HG03039 (cell line): ENCODE data around the gene FGF14.
"Not testable (repeated sequence)": the region's sequence is repeated elsewhere in the genome, so short reads cannot be mapped to it uniquely, and the experiment has no call there.

Experiments
- ATAC-seq: cut with Tn5 transposase; IDR thresholded peaks from one replicate; pipeline ENCODE4 v1.9.1; 2021; ENCODE audit warnings: mild to moderate bottlenecking, moderate library complexity; ENCODE audit not compliant: unreplicated experiment

FGF14 gene

DNA sequence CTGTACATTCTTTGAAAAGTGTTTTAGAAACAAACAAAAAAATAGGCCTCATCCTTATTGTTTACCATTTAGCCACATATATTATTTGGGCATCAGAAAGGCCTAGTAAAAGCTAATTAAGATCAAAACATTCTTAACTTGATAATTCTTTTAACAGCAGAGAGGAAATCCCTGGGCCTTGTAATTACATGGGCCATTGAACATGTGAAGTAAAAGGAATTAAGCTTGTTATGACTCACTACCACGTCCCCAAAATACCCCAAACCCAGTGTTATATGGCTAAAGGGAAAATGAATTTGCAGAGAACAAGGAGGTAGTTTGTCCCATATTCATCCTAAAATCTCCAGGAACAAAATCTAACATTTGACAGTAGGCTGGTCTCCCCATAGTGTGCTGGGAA lies 509.6 kb downstream of the FGF14 start:
- no peak for ATAC-seq

DNA sequence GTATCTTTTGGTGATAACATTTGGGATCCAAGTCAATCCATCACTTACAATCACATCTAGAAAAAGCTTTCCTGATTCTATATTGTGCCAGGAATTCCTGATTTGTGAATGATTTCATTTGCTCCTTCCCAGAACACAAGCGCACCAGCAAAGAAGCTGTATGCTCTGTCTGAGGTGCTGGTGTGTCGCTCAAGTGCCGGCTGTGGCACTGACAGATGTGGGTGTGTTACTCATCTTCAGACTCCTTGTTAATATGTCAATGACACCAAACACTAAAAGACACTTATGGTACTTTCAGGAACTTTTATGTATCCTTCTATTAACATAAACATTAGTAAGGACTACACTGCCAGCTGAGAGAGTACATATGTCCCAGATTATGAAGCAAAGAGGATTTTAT lies 520.3 kb downstream of the FGF14 start:
- no peak for ATAC-seq

DNA sequence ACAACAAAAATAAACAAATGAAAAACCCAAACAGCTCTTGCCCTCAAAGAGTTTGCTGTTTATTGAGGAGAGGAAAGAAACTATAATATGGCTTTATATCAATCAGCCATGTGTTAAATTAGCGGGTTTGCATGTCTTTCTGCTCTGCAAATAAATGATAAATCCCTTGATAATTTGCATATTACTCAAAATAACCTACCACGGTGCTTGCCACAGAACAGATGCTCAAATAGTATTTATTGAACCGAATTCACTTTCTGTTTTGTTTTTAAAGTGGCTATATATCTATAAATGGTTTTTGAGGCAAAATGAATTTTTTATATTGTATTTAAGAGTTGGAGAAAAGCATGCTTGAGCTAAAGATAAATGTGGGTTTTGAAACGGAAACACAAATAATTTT lies 521.3 kb downstream of the FGF14 start:
- ATAC-seq, result no peak

DNA sequence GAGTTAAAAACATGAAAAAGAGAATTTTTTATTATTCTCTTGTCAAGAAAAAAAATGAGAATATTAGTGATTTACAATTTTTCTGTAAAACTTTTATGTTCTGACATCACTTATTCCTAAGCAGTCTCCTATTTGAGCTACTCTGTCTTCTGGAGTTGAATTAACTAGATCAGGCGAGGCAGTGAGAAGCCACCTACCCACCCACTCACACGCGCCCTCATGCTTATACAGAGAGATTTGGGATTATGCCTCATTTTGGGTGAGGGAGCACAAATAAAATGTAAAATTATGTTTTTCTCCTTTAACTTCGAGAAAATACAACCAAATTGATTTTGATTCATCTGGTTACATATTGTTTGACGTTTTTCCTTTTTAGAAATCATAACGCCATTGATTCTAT lies 524.9 kb downstream of the FGF14 start:
- ATAC-seq, result no peak

DNA sequence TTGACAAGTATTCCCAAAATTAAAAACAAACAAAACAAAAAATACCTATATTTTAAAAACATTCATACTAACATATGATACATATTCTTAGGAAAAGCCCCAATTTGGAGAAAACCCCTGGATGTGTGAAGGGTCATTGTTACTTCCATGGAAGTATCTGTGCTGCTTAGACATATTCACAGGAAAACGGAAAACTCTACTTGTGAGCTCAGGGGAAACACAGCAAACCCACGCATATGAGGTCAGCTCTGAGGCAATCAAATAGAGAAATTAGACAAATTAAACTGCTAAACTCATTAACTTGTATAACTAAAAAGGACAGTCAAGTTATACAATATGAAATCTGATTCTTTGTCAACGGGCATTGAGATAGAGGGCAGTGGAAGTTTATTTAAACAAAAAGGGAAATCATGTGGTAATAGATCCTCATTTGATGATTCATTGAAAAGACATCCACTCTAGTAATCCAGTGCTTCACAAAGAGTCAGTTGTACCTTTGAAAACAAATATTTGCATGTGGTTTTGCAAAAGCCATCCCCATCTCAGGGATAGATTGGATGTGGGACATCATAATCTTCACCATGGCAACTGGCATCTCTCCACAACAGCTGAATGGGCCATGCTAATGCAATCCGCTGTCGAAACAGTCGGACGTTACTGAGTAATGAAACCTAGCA lies 526.0 kb downstream of the FGF14 start:
- no peak for ATAC-seq

DNA sequence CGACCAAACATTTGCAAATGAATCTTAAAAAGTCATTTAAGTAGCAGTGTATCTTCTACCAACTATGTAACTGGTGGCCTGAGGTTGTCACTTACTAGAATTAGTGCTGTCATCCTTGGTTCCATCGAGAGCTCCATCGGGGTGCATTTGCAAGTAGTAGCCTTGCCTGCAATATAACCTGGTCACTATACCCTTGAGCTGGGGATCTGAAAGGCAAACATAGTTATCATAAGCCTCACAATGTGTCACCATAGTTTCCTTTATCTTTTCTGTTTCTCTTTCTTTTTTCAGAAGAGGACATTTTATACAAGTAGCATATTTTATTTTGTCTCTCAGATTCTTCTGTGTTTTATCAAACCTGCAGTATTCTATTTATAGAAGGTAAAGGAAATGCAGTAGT lies 526.8 kb downstream of the FGF14 start:
- ATAC-seq, result no peak

DNA sequence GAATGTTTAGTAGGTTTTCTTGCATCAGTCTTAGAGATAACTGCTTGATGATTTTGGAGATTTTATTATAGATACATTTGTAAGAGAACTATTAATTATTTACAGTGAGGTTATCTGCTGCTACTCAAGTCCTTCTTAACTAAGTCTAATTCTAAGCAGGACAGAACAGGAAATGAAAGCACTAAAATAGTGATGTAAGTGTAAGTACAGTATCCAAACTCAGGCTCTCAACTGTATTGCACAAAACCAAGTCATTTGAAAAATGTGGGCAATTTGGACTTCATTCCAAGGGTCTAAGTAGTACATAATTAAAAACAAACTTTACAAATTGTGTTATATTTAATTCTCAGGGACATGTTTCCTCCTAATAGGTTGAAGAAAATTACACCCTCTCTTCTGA lies 532.3 kb downstream of the FGF14 start:
- no peak for ATAC-seq

DNA sequence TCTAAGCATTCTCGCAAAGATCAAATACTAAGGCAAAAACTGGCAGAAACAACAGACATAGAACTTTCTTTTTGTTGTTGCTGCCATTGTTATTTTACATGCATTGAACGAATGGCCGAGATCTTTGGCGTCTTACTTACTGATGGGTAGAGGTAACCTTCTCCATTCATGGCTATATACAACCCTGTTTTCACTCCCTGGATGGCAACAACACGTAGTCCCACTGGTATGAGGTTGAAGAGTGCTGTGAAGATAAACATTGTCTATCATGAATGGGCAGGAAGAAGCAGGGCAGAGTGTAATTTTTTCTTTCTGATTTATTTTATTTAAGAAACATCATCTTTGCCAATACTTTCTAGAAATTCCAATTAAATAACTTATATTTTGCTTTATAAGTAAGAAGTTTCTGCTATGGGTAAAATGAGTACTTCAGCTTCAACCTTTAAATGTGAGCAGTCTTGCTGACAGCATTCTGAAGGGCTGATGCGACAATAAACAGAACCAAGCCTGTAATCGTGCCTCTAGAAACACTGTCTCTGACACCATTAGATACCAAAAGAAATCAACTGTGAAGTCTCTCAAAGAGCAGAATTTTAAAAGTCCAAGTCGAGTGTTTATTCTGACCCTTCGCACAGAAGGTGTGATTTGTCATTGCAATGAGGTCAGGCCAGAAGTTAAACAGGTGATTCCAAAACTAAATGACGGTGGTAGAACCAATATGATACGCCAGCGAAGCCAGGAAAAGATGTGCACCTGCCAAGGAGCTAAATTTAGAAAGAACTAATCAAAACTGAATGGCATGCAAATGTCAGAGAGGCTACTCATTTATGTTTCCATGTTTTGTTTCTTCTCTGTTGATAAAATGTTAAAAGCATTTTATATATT lies 533.0 kb downstream of the FGF14 start:
- no peak for ATAC-seq

DNA sequence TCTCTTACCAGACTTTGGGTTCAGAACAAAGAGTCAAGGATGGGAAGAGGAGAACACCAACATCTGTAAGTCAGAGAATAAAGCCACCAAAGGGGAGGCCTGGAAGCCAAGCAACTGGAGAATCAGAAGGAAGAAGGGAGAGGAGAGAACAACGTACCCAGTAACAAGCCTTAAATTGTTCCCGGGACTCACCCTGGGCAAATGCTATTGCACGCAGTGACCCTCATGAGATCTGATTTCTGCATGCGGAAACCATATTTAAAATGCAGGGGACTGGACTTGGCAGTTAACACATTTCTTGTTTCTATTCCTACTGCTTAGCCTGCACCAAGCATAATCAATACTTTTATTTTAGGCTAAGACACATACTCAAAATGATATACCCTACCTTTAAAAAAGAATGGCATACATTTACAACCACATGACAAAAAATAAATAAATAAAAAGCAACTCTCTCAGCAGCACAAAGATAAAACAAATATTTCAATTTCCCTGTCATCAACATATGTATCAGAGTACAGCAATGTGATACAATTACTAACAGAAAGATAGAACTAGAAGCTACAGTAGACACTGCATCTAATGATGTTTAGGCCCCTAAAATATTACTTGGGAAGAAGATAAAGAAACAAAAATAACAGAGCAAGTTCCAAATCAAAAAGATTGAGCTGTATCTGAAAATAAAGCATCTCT lies 534.8 kb downstream of the FGF14 start:
- ATAC-seq, result no peak

DNA sequence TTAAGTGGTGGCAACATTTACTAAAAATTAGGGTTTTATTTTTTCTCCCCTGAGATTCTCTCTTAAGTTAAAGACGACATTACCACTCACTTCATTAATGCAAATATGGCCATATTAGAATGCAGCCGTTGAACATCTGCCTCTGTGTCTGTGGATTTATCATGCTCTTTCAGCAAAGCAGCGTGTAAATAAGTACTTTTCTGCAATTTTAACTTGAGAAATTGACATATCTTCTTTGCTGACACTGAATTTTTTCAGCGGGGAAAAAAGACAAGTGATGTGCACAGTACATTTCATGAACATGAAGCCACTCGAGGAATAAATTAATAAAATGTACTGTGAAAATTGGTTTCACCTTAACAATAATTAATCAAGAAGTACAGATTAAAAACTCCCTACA lies 543.0 kb downstream of the FGF14 start:
- no peak for ATAC-seq

DNA sequence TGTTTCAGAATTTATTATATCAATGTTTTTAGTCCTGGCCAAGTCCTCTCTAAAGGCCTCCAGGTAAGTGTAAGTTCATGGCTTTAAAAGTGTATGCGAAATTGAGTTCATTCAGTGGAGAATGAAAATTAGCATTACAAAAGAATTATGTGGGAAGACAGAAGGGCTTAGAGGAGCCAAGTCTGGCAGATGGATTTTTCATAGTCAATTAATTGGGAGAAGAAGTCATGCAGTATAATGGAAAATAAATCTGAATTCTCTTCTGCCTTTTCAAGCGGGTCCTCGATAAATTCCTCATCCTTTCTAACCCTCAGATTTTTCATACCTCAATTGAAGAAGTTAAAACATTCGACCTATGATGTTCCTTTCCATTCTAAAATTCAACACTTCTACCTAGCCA lies 555.1 kb downstream of the FGF14 start:
- no peak for ATAC-seq

DNA sequence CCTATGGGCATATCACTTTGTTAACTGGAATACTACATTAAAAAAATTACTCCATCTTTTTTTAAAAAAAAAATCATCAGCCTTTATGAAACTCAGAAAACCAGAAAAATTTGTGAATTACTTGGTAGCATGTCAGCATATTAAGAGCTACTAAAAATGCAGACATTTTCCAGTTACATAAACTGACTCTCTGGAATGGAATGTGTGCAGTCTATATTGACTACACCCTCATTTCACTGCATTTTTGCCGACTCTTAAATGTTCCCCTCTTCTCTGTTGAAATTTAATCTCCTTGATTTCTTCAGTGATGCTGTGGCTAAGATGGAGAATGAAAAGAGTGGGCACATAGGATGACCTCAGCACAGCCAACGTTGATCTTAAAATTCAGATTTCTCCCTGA lies 555.6 kb downstream of the FGF14 start:
- ATAC-seq, result no peak

DNA sequence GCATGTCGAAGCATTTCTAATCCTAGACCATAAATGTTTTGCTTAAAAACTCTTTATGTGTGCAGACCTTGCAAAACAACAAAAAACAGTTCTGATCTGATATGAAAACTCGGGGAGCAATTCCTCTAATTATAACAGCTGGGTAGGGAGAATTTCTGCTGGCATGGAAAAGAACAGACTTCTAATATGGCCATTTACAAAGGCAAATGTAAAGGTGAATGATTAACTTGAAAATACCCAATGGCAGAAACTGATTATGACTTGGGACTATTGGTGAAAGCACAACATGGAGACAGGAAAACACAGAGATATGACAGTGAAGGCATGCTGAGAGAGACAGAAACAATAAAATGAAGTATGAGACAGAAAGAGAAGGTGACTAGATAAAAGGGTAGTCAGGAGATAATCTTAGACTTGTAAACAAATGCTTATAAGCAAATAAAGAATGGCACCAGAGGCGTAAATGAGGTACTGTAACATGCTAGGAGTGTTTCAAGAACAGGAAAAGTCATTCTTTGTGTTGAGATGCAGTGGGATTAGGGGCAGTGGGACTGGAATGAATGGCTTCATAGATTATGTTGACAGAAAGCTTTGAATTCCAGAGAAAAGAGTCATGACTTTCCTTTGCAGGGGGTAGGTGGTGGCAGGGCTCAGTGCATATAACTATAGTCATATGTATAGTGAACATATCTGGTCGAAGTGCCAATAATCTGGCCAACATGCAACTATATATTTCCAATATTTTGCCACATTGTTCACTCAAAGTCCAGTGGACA lies 556.4 kb downstream of the FGF14 start:
- no peak for ATAC-seq

DNA sequence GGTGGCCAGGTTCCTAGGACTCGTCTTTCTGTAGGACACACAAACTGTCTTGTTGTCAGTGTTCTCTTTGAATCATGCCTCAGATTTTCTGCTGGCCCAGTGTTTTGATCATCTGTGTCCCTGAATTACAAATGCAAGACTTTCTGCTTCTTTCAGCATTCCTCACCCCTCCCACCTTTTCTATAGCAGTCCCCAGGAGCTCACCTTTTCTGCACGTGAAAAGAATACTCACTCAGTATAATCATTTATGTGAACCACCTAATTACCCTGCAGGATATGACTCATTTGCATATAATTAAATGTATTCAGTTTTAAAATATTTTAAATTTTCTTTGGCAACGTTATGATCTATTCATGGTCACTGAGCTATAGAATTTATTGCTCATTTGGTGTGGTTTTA lies 560.1 kb downstream of the FGF14 start:
- ATAC-seq, result no peak

DNA sequence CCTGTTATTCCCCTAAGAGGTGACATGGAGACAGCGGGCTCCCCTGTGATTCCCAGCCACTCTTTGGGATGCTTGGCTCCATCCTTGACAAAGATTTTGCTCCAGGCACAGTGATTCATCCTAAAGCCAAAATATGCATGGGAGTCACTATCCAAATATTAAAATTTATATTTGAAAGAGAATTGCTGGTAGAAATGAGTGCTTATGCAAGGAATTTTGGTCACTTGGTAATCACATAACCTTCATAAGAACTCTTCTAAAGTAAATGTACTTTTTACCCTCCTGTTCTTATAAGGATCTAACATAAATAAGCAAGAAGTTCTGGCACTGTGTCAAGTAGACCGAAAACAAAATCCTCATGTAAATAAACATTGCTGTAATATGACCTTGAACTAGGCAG lies 563.5 kb downstream of the FGF14 start:
- ATAC-seq, result no peak

DNA sequence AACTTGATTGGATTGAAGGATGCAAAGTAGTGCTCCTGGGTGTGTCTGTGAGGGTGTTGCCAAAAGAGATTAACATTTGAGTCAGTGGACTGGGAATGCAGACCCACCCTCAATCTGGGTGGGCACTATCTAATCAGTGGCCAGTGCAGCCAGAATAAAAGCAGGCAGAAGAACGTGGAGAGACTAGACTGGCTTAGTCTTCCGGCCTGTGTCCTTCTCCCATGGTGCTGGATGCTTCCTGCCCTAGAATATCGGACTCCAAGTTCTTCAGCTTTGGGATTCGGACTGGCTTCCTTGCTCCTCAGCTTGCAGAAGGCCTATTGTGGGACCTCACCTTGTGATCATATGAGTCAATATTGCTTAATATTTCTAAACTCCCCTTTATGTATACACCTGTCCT lies 564.1 kb downstream of the FGF14 start:
- ATAC-seq, result not testable (repeated sequence)

DNA sequence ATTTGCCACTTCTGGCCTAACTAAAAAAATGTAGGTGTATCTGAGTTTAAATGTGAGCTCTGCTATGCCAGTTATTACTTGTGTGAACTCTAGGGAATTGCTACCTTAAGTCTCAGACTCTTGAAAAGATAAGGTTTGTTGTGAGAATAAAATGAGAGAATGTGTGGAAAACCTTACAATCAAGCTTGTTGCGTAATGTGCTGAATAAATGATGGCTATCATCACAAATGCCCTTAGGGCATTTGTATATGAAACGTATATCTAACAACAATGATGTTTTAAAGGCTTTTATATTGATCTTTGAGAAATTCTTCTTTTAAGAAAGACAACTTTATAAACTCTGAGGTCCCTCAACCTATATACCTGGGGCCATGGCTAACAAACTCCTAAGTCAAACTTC lies 564.6 kb downstream of the FGF14 start:
- ATAC-seq, result no peak

DNA sequence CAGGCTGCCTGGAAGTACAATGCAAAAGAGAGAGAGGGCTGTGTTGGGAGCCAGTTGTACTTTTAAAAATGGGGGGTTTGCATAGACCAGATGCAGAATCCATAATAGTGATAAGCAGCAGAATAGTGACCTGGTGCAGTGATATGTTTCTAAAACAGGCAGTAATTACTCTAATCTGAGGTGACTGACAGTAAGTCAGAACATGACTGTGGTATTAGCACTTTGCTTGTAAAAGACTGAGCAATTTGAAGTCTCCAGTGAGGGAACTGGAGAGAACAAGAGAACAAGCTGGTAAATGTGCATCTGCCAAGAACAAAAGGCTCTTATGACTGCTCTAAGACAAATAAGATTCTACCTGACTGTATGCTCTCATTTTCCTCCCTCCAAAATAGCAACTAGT lies 565.9 kb downstream of the FGF14 start:
- no peak for ATAC-seq

DNA sequence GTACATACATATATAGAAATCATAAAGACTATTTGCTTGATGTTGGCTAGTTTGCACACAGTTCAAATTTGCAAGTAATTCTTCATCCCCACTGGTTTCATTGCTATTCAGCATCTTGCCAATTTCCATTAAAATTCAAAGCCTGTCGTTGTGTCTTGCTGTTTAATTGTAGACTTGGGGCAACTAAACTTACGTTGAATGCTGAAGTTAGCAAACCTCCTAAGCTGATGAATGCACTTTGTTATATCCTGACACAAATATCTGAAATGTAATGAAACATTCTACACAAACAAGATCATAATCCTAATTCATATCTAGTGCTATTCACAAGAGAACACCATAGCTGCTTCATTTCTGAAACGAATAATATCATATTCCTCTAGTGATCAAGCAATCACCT lies 568.2 kb downstream of the FGF14 start:
- no peak for ATAC-seq

DNA sequence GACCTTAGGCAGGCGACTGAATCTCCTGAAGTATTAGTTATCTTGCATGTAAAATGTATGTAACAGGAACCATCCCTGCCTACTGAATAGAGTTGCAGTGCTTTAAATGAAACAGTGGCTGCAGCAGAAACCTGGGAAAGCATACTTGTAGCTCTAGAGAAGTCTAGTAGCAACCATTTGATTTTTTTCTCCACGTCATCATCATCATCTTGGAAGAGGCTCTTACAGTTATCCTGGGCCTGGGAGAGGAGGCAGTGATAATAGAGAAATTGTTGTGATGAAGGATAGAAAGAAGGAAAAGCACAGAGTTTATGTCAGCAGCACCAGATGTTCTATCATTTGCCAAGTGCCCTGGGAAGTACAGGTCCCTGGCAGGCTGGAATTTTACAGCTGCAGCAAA lies 571.8 kb downstream of the FGF14 start:
- no peak for ATAC-seq

DNA sequence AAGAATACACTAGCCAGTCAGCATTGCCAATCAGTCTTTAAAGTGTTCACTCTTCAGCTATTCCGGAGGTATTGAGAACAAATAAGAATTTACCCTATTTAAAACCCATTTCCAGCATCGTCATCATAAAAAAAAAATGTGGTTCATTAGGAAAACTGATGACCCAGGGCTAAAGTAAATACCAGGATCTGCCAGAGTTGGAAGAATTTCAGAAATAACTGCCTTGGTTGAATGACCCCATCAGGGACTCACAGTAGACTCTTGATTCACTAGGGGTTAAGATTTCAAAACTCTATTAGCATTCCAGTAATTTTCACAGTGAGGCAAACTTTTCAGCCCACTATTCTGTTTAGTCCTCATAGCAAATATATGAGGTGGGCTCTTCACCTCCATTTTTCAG lies 572.4 kb downstream of the FGF14 start:
- ATAC-seq, result no peak
